ENCODE results near the gene HNRNPAB.

DNA sequence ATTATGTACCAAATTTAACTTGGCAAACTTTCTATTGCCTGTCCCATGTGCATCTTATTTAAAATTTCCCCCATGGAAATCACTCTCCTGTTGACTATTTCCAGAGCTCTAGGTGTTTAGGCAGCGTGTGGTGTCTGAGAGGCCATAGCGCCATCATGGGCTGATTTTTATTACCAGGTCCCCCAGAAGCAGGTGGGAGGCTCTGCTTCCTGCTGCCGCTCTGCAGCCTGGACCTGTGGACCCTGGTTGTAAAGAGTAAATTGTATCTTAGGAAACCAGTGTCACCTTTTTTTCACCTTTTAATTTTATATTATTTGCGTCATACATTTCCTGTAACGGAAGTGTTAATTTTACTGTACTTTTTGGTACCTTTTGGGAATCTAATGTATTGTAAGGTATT is 6.4 kb downstream of the HNRNPAB start:
- TF ChIP-seq, protein P1, sequence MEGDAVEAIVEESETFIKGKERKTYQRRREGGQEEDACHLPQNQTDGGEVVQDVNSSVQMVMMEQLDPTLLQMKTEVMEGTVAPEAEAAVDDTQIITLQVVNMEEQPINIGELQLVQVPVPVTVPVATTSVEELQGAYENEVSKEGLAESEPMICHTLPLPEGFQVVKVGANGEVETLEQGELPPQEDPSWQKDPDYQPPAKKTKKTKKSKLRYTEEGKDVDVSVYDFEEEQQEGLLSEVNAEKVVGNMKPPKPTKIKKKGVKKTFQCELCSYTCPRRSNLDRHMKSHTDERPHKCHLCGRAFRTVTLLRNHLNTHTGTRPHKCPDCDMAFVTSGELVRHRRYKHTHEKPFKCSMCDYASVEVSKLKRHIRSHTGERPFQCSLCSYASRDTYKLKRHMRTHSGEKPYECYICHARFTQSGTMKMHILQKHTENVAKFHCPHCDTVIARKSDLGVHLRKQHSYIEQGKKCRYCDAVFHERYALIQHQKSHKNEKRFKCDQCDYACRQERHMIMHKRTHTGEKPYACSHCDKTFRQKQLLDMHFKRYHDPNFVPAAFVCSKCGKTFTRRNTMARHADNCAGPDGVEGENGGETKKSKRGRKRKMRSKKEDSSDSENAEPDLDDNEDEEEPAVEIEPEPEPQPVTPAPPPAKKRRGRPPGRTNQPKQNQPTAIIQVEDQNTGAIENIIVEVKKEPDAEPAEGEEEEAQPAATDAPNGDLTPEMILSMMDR (IDR thresholded peaks at IDR 0.05; ENCODE audit: extremely low read depth in 1 of 2, insufficient read depth in 1 of 2, low read depth in 1 of 2, low read length in 2 of 2), result no peak
- no peak for TF ChIP-seq POLR2A (IDR thresholded peaks at IDR 0.05; ENCODE audit: low read depth, low read length)
- no peak for TF ChIP-seq MYC (IDR thresholded peaks at IDR 0.05; ENCODE audit: low read depth, low read length)
- TF ChIP-seq, protein P2, sequence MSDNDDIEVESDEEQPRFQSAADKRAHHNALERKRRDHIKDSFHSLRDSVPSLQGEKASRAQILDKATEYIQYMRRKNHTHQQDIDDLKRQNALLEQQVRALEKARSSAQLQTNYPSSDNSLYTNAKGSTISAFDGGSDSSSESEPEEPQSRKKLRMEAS (IDR thresholded peaks at IDR 0.05; ENCODE audit: insufficient read depth, insufficient read length), result no peak
- TF ChIP-seq EZH2 (IDR thresholded peaks at IDR 0.05; ENCODE audit: borderline replicate concordance, low read depth, low read length, severe bottlenecking), result no peak
- TF ChIP-seq POLR2AphosphoS5 (IDR thresholded peaks at IDR 0.05; ENCODE audit: insufficient read depth, low read depth, low read length), result no peak
- TF ChIP-seq GATA2 (IDR thresholded peaks at IDR 0.05; ENCODE audit: insufficient read depth, insufficient read length, low read depth, low read length), result no peak
- no peak for TF ChIP-seq JUN (IDR thresholded peaks at IDR 0.05; ENCODE audit: borderline replicate concordance, insufficient read depth, insufficient read length, low read depth)
- TF ChIP-seq FOS (IDR thresholded peaks at IDR 0.05; ENCODE audit: borderline replicate concordance, insufficient read depth, low read length), result no peak
